ENCODE measurements around the gene PSMB7.

Gene PSMB7

DNA sequence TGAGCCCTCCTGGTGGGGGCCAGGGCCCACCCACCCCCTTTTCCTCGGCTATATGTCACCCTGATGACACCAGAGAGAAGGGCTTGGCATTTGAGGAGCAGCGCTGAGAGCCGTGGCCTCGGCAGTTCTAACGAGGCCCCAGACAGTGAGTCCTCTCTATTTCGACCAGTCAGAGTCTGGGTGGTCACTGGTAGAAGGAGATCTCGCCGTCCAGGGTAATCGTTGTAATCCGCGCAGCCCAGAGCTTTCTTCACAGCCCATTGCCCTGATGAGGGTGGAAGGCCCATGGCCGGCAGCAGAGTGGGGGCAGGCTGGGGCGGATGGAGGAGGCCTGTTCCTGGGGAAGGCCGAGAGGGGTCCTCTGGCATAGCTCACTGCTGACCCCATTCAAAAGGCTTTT is 70.2 kb downstream of the PSMB7 start:
- DNase-seq (ENCODE audit: low read depth) = no peak

DNA sequence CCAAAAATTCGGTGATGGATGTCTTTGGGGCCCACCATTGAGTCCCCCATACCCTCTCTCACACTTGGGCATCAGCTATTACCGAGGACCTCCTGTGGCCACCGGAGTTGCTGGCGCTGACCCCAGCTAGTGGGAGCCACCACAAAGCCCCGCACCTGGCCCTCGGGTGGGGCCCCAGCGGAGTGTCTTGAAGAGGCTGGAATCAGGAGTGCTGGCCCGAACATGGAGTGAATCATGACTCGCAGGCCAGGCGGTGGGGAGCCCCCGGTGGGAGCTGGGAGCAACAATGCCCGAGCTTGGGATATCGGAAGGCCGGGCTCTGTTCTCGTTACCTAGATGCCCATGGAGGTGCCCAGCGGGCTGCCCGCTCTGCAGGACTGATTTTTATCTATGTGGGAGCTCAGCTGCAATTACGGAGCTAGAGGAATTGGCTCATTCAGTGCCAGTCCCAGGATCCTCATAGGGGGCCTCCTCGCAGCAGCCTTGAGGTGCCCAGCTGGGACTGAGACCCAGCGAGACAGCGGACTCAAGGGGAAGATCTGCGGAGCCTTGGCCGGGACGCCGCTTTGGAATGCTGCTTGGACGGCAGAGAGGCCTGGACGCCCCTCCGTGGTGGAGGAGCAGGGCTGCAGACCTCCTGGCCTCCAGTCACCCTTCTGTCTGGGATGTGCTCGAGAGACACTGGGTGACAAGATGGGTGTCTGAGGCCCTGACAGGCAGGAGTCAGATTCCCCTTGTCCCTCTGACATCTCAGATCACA is 70.8 kb downstream of the PSMB7 start:
- DNase-seq (ENCODE audit: low read depth) = no peak

DNA sequence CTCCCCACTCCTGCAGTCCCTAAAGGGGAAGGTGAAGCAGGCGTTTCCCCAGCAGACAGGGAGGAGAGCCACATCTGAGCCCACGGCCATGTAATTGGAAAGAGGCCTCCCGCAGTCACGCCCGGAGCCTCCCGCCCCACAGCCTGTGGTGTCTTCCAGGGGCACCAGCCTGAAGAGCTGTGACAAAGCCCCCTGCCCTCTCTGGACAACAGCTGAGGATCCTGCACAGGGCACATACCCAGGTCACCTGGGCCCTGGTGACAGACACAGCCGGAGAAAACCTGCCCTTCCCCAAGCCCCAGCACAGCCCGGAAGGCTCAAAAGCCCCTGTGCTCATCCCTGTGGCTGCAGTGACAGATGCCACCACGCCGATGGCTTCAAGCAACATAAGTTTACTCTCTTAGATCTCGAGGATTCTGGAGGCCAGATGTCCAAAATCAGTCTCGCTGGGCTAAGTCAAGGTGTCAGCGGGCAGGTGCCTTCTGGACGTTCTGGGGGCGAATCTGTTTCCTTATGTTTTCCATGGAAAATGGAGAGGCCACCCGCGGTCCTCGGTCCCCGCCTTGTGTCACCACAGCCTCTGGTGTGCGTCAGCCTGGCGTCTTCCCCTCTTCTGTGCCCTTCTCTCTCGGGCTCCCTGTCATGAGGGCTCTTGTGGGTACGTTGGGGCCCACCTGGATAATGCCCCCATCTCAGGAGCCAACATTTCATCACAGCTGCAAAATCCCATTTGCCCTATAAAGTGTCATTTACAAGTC is 71.5 kb downstream of the PSMB7 start:
- no peak for DNase-seq (ENCODE audit: low read depth)

DNA sequence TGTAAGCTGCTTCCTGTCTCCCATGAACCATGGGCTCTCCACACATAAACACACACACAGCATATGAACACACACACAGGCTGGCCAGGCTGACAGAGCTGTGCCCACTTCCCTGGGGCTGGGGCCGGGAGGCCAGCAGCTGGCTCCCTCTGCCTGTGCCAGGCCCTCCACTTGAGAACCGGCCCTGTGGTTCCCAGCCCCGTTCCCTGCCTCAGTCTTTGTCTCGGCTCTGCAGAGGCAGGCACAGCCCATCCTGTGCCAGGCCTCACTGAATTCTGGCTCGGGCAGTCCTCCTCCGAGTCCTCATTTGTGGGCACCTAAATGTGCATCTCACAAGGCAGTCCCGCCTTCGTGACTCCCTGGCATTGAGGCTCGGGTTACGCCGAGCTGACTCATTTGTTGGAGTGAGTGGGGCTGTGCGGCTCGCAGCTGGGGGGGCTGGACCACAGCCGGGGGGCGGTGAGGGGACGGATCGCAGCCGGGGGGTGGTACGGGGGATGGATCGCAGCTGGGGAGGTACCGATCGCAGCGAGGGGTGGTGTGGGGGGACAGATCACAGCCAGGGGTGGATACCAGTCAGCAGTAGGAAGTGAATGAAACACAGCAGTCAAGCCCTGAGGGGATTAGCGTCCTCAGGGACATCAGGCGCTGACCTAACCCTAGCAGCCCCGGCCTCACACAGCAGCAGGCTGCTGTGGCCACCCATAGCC is 72.3 kb downstream of the PSMB7 start:
- no peak for DNase-seq (ENCODE audit: low read depth)

DNA sequence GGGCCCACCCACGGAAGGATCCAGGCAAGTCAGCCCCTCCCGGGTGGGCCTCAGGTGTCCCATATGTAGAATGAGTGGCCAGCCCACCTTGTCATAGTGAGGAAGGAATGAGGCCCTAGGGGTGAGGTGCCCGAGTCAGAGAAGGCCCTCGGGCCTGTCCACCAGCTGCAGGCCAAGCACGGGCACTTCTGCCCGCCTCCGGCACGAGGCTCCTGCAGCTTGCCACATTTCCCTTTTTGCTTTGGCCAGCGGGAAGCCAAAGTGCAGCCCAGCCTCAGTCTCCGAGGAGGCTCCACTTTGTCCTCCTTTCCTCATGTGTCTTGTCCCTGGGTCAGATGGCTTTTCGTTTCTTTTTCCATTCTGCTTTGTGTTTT is 72.9 kb downstream of the PSMB7 start:
- DNase-seq (ENCODE audit: low read depth) = no peak

DNA sequence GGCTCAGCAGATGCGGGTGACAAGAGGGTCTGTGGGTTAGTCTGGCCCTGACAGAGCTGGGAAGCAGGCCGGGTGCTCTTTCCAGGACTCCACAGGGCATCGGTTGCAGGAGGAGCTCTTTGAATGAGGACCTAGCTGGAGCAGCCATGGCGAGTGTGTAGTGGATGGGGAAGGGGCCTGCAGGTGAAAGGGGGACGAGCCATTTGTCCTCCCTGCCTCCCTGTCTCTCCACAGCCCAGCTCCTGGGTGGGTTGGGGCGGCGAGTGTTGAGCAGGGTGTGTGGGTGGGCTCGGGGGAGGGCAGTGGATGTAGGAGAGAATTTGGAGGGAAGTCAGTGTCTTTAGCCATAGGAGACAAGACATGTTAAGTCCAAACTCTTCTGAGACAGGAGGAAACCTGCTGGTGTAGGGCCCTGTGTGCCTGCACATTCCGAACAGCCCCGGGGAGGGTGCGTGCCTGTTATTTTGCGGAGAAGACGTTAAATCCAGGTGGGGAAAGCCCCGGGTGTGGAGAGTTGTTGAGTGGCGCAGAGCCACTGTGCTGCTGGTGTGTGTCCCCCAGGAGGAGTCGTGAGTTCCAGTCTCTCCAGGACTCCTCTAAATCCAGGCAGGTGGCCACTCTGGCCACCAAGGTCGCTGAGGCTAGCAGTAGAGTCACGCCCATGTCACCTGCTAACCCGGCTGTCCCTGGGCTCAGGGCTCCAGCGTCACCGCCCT is 73.6 kb downstream of the PSMB7 start:
- no peak for DNase-seq (ENCODE audit: low read depth)

DNA sequence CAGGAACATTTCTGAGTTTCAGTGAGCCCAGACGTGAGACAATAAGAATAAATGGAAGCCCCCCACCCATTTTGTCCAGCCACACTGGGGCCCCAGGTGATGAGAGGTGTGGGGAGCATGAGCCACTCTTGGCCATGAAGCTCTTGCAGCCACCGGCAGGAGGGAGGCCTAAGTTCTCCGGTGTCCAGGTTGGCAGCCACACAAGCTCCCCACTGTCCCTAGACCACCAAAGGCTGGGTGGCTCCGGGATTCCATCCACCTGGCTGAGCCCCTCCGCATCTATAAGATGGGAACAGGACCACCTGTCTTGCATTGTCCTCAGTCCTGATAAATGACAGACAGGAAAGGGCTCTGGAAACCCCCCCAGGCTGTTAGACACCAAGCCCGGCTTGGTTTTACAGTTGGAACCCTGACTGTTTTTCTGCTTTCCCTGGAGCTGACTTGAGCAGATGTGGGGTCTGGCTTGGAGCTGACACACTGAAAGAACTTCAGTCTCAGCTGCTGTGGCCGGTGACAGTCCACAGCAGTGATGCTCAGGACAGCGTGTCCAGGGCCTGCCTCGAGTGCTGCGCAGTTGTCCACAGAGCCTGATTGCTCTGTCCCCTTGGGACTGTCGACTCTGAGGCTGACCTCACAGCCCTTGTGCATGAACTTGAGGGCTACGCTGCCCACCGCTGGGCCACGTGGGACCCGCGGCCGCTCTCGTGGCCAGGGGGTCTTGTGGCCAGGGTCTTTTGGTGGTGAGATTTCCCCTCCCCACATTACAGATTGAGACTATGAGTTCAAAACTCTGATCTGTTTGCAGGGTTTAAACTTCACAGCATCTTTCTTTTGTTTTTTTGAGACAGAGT is 74.8 kb downstream of the PSMB7 start:
- no peak for DNase-seq (ENCODE audit: low read depth)

DNA sequence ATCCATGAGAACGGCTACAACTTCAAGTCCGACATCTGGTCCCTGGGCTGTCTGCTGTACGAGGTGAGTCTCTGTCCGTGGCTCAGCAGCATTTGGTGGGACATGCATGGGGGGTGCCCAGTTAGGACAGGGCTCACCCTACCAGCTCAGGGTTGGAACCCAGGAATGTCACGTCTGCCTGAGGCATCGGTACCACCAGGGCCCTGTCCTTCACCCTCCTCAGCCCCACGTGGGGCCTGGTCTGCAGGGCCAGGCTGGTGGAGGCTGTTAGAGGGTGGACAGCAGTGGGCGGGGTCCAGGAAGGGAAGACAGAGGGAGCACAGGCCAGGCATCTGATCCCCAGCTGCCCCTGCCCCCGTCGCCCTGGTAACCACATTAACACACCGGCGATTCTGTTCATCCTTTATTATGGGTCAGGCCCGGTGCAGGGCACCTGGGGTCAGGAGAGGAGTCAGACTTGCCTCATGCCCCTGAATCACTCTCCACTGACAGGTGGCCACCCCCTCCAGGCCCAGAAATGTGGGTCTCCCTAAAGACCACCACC is 75.6 kb downstream of the PSMB7 start:
- no peak for DNase-seq (ENCODE audit: low read depth)

DNA sequence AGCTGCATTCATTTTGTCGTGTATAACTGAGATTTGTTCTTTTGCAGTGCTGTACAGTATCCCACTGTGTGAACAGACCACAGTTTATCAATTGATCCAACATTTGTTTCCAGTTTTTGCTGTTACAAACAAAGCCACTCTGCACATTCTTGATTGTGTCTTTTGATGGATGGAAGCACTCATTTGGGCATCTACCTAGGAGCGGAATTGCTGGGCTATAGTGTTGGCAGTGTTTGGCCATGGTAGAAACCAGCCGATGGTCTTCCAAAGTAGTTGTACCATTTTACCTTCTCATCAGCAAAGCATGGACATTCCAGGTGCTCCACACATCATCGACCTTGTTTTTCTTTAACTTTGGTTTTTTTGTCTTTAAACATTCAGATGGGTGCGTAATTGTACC is 77.7 kb downstream of the PSMB7 start:
- DNase-seq (ENCODE audit: low read depth) = no peak

DNA sequence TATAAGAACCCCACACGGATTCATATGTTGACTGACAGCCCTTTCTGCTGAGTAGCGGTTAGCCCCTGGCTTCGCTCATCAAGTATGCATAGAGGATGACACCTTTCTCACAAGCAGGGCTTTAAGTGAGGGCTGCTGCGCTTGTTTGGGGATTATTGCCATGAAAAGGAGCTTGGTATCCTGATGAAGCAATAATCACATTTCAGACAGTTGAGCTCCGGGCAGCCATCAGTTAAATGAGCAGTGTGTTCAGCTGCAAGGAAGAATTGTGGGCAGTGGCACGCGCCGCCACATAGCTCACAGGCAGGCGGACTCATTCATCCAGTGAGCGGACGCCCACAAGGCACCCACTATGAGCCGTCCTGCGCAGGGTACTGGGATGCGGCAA is 79.9 kb downstream of the PSMB7 start:
- DNase-seq (ENCODE audit: low read depth) = no peak

DNA sequence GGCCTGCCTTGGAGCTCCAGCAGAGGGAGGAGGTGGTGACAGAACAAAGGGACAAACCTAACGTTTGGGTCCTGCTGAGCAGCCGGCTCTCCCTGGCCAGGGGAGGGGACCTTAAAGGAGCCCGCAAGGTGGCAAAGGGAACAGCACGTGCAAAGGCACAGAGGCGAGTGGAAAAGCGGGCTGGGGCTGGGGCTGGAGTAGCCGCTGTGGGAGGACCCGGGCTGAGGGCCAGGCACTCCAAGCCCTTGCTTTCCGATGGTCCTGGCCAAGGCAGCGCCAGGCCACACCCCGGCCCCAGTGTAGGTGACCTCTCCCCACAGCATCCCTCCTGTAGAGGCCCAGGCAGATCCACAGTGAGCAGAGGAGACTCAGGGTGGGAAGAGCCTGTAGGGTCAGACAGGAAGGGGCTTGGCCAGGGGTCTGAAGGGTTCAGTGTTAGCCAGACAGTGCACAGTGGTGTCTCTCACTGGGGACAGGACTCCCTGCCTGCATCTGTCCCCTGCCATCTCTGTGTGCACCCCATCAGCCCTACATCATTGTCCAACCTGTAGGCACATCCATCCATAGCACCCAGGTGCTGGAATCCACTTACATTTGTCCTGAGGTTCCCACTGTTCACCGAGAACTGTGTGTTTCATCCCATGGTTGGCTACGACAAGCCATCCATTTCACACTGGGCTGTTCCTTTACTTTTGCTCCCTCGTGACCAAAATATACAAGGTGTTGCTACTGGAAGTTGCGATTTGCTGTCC is 80.5 kb downstream of the PSMB7 start:
- no peak for DNase-seq (ENCODE audit: low read depth)

DNA sequence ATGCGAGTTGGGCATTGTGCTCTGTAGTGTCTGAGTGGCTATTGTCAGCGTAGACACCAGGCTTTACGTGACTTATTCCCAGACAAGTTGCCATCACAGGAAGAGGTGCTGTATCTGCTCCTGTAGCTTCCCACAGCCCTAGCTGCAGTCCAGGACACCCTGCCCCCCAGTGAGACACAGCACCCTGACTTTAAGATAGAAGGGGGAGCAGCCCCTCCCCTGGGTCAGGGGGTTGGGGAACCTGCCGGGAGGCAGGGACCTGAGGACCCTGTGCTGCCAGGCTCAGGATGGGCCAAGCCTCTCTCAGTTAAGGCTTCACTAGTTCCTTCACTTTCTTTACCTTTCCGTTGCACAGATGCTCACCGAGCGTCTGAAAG is 82.1 kb downstream of the PSMB7 start:
- DNase-seq (ENCODE audit: low read depth) = no peak

DNA sequence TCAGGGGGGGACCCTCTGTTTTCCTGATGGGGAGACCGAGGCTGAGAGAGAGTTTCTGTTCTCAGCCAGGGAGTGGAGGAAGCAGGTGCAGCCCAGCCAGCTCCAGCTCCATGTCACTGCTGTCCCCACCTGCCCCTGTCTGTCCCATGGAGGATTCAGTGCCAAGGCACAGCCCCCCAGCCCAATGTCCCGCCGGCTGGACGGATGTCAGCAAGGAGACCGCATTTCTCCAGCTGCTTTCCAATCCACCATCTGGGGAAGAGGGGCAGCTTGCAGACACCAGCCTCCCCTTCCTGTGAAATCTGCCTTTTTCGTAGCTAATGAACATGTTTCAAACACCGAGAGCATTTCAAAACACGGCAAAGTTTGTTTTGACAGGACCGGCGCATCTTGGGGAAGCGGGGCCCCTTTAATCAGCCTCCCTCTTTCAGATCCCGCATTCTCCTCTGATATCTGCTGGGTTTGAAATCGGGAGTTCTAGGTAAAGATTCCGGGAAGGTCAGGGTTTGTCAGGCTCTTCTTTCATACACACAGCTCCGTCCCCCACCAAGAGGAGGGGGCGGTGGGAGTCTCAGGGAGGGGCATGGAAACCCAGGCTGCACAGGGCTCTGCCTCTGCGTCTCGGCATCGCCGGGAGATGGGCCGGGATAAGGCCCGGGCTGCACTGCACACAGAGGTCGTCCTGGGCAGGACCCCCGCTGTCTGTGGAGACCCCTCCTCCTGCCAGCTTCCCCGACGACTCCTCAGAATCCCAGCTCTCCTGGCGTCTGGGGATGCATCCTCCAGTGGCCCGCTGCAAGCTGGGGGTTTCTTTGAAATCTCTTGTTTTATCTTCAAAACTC is 82.7 kb downstream of the PSMB7 start:
- no peak for DNase-seq (ENCODE audit: low read depth)

DNA sequence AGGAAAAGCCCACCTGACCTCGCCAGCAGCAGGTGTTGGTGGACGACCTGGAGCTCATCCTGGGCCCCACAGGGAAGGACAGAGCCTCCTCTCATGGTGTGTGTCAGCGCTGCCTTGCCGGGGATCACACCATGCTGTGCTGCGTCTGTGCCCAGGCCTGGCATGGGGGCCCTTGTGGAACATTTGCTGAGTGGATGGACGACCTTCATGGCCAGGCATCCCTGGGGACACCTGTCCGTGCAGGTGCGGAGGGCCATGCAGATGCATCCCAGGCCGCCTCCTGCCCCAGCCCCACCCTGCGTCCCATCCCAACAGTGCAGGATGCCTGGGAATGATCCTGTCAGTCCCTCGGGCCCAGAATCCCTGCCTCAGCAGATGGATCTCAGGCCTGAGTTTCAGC is 83.7 kb downstream of the PSMB7 start:
- no peak for DNase-seq (ENCODE audit: low read depth)

DNA sequence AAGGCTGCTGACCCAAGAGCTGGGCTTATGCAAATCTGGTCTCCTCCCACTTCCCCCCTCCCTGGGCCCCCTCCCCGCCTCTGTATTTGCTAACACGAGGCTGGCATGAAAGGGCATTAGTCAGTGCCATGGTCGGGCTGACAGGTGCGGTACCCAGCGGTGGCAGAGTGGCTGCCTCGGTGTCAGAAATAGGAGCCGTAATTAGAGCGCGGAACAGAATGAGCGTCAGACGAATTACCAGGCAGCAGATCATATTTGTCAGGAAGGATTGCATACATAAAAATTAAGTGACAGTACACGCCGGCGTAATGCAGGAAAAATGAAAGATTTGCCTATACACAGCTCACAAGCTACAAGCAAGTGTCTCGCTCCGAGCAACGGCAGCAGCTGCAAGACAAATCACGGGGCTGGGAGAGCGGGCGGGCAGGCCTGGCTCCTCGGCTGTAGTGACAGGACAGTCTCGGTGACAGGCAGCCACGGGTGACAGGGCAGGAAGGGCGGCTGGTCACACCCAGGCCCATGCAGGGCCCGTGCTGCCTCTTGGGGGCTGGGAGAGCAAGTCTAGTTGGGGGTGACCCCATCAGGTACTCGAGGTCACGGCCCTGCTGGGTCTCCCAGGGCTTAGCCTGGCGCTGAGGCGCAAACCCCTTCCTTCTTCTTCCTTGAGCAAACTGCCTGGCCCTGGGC is 85.1 kb downstream of the PSMB7 start:
- no peak for DNase-seq (ENCODE audit: low read depth)

DNA sequence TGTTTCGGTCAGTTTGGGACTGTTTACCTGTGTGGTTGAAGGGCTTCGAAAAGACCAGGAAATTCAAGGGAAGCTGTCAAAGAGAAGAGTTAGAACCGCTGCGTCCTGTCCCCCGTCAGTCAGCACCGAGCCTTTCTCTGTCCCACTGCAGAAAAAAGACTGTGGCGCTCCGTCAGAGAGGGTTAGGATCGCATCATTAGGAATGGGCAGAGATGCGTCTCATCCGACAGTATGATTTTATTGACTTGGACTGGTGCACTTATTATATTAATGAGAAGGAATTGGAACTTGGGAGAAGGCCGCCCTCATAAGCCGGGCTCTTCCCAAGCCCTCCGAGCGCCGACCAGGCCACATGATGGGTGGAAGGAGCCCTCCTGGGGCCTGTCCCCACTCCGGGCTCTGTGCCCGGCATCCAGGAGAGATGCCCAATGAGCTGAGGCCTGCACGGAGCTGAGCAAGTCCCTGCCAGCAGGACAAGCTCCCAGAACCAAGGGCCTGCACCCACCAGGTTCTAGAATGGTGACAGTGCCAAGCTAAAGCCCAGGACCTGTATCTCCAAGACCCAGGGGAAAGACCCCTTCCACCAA is 85.9 kb downstream of the PSMB7 start:
- DNase-seq (ENCODE audit: low read depth) = no peak

DNA sequence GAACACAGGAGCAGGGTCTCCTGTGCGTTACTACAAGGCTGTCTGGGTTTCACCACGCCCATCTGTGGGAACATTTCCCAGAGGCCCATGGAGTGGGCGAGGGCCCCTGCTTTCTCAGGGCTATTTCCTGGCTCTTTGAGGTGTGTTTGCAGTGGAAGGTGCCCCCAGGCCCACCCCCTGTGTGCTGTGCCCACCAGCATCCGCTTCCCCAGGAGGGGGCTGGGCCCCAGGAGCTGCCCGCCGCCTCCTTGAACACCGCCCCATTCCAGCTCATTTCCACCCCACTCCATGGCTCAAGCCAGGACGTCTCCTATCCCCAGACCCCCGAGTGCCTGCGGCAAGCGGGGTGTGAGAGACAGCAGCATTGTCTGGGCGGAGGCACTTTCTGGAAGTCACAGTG is 87.0 kb downstream of the PSMB7 start:
- no peak for DNase-seq (ENCODE audit: low read depth)

DNA sequence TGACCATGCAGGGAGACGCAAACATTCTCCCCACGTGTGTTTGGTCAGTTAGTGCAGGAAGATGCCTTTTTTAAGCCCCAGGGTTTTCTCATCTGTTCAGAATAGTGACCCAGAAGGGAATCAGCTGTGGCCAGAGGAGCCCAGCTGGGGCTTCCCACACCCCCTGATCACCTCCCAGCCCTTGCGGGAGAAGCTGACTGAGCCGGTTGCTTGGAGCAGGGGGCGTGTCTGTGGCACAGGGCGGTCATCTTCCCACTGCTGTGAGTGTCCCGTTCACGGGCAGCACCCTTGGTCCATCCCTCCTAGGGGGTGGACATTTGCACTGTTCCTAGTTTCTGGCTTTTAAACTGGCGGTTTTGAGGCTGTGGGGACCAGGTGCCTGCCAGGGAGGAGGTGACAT is 87.8 kb downstream of the PSMB7 start:
- no peak for DNase-seq (ENCODE audit: low read depth)

DNA sequence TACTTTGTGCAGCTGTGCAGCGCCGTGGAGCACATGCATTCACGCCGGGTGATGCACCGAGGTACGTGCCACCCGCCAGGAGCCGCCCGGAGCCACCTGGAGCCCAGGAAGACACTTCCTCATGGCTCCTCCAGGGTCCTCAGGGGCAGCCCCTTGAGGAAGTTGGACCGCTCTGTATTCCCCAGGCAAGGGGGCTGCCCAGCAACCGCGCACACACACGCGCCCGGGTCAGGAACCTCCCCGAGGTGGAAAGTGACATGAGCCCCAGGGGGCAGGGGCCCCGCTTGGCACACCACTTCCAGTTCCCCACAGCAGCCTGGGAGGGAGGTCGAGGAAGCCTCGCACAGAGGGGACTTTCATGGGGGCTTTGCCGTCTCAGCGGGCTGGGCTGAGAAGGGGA is 88.9 kb downstream of the PSMB7 start:
- DNase-seq (ENCODE audit: low read depth) = no peak

Data from stimulated activated CD8-positive, alpha-beta memory T cell treated with anti-CD3 and anti-CD28 coated beads, Interleukin-7, amount 100 ng/mL, for 24 hours (primary cell).